Brain microvascular endothelial cell (primary cell): ENCODE results near the gene AGA.

ENCODE experiments used
- DNase-seq: peaks from one replicate; pipeline ENCODE4 v3.0.0-alpha.2; 2020
- H3K27ac ChIP-seq: fragments of 250-450 bp; sonication (Bioruptor Pico); 2 replicates; pipeline ENCODE4 v1.5.1; 2020; ENCODE audit warnings: mild to moderate bottlenecking, moderate library complexity
- H3K27me3 ChIP-seq: fragments of 250-450 bp; sonication (Bioruptor Pico); replicated peaks from 2 replicates; pipeline ENCODE4 v1.5.1; 2020; ENCODE audit warnings: mild to moderate bottlenecking
- H3K36me3 ChIP-seq: fragments of 250-450 bp; sonication (Bioruptor Pico); replicated peaks from 2 replicates; pipeline ENCODE4 v1.5.1; 2020; ENCODE audit warnings: mild to moderate bottlenecking
- H3K4me3 ChIP-seq: 2 replicates; pipeline ENCODE4 v1.5.1; 2011; ENCODE audit warnings: low read depth, mild to moderate bottlenecking, control low read depth, low read length, moderate library complexity
- in situ Hi-C: cut with HindIII; loops from 2 replicates; pipeline ENCODE4 v1.10.0; 2017; ENCODE audit warnings: low sequenced_read_pairs, low pct_ligation_motif_present
- TF ChIP-seq, protein P1 (sequence below): IDR thresholded peaks from 2 replicates; pipeline ENCODE4 v1.5.1; 2011; ENCODE audit warnings: low read depth, mild to moderate bottlenecking, moderate library complexity, low read length, control low read depth, inconsistent platforms; ENCODE audit errors: missing control alignments

Gene AGA

DNA sequence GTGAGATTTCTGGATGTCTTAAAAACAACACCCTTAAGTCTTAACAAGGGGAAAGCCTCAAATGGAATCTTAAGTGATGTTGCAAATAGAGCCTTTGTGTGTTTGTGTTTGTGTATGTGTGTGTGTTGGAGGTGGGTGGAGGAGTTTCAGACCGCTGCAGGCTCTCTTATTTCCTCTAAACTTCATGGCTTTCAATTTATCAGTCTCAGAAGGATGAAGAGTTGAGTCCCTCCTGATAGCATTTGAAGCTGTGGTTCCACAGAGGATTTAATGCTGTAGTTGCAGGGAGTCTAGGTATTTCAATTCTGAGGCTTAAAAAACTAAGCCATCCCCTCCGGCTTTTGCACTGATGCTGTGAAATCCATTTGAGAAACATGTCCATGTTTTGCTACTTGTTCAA, 4.3 kb upstream of the AGA start:
- in situ Hi-C loops, result no loop called here
- Histone ChIP-seq H3K4me3 (no peak overlapping the region), H3K36me3 (no peaks in the 10 kb centered on the region), H3K27me3 (no peaks in the 10 kb centered on the region), H3K27ac (no peak overlapping the region)
- no peak for DNase-seq
- TF ChIP-seq, protein P1, sequence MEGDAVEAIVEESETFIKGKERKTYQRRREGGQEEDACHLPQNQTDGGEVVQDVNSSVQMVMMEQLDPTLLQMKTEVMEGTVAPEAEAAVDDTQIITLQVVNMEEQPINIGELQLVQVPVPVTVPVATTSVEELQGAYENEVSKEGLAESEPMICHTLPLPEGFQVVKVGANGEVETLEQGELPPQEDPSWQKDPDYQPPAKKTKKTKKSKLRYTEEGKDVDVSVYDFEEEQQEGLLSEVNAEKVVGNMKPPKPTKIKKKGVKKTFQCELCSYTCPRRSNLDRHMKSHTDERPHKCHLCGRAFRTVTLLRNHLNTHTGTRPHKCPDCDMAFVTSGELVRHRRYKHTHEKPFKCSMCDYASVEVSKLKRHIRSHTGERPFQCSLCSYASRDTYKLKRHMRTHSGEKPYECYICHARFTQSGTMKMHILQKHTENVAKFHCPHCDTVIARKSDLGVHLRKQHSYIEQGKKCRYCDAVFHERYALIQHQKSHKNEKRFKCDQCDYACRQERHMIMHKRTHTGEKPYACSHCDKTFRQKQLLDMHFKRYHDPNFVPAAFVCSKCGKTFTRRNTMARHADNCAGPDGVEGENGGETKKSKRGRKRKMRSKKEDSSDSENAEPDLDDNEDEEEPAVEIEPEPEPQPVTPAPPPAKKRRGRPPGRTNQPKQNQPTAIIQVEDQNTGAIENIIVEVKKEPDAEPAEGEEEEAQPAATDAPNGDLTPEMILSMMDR, result no peak

DNA sequence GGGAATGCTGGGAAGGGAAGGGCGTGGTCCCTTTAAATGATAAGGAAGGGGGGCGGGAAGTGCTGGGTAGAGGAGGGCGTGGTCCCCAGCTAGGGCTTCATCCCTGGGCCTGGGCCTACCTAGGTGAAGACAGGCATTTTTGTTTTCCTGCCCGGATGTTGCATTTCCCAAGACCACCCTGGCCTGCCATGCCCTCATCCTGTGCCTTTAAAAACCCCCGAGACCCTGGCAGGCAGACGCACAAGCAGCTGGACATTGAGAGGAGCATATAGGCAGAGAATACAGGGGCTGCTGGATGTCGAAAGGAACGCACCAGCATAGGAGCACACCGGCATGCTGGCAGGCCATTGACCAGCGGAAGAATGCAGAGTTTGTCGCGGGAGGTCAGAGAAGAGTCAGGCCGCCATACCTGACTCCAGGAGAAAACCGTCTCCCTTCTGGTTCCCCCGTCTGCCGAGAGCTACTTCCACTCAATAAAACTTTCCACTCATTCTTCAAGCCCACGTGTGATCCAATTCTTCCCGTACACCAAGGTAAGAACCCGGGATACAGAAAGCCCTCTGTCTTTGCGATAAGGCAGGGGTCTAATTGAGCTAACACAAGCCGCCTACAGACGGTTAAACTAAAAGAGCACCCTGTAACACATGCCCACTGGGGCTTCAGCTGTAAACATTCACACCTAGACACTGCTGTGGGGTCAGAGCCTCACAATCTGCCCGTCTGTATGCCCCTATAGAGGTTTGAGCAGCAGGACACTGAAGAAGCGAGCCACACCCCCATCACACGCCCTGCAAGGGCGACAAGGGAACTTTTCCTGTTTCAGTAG, 2.9 kb upstream of the AGA start:
- in situ Hi-C loops, result no loop called here
- Histone ChIP-seq H3K4me3 (no peak overlapping the region), H3K27me3 (no peaks in the 10 kb centered on the region), H3K27ac (no peak overlapping the region), H3K36me3 (no peaks in the 10 kb centered on the region)
- TF ChIP-seq, protein P1, result no peak
- no peak for DNase-seq

DNA sequence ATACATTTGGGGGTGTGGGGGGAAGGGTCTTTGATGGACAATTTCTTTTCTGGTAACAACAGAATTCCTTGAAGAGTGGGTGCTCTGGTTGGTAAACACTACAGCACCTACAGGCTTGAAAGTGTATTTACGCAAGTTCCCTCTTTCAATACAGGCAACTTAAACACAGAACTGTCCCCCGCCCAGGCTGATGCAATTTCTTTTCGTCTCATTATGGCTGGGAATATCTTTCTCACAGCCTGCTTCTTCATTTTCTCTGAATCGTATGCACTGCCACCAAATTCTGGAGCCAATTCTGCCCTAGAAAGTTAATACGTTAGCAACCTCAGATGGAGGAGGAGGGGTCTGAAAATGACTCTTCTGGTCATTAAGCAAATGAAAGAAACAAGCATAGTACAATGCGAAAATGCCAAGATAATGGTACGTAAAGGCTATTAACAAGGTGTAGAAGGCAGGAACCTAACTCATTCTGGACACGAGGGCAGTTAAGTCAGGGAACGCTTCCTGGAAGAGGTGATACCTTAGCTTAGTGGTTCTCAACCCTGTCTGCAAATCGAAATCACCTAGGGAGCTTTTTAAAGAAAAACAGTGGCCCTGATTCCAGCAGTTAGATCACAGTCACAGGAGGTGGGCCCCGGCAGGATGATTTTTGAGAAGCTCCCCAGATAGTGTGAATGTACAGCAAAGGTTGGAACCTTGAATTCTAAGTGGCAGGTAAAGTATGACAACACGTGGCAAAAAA, 1.0 kb downstream of the AGA start:
- TF ChIP-seq, protein P1, result peak; percentile 13
- Histone ChIP-seq H3K27me3 (no peaks in the 10 kb centered on the region), H3K4me3 (peak overlapping the region; percentile 86), H3K27ac (peak overlapping the region; percentile 88), H3K36me3 (no peaks in the 10 kb centered on the region)
- in situ Hi-C loops, result no loop called here
- no peak for DNase-seq

DNA sequence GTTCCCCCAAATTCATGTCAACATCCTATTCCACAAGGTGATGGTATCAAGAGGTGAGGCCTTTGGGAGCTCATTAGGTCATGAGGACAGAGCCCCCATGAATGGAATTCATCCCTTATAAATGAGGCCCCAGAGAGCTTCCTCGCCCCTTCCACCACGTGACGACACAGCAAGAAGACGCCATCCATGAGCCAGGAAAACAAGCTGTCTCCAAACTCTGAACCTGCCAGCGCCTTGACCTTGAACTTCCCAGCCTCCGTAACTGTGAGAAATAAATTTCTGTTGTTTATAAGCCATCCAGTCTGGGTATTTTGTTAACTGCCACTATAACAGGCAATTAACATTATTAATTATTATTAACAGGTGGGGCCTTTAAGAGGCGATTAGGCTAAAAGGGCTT, 5.8 kb downstream of the AGA start:
- no peaks in the 10 kb centered on the region for H3K27me3 ChIP-seq
- TF ChIP-seq, protein P1, result no peak
- H3K4me3 ChIP-seq, result no peak overlapping the region
- H3K36me3 ChIP-seq, result no peaks in the 10 kb centered on the region
- H3K27ac ChIP-seq, result no peak overlapping the region
- in situ Hi-C loops, result no loop called here
- no peak for DNase-seq

DNA sequence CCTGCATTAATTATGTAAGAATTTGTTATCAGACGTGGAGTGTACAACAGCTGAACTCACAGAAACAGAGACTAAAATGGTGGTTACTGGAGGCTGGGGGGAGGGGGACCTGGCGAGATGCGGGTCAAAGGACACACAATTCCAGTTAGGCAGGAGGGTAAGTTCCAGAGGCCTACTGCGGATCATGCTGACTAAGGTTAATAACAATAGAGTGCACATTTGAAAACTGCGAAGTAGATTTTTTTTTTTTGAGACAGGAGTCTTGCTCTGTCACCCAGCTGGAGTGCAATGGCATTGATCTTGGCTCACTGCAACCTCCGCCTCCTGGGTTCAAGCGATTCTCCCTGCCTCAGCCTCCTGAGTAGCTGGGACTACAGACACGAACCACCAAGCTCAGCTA, 7.6 kb downstream of the AGA start:
- no peak overlapping the region for H3K27ac ChIP-seq
- H3K36me3 ChIP-seq, result no peaks in the 10 kb centered on the region
- in situ Hi-C loops, result no loop called here
- no peak overlapping the region for H3K4me3 ChIP-seq
- TF ChIP-seq, protein P1, result no peak
- no peak for DNase-seq
- no peaks in the 10 kb centered on the region for H3K27me3 ChIP-seq
